RWPE2 (cell line): Measurements from ENCODE around the gene SPINK14.

Experiments used
- ATAC-seq: fragments of 200-7000 bp; cut with Tn5 transposase; 3 replicates; pipeline ENCODE4 v1.9.1; 2021; ENCODE audit warnings: low read depth
- DNase-seq: peaks from one replicate; pipeline ENCODE4 v3.0.0-alpha.2; 2020; ENCODE audit warnings: low spot score
- H3K27ac ChIP-seq: fragments of 450-650 bp; 2 replicates; pipeline ENCODE4 v1.5.1; 2017; ENCODE audit warnings: mild to moderate bottlenecking; ENCODE audit not compliant: poor library complexity, severe bottlenecking
- H3K27me3 ChIP-seq: fragments of 250-450 bp; sonication (Bioruptor Pico); 2 replicates; pipeline ENCODE4 v1.5.1; 2021; ENCODE audit warnings: mild to moderate bottlenecking, moderate library complexity; ENCODE audit not compliant: insufficient read depth, poor library complexity, severe bottlenecking
- H3K36me3 ChIP-seq: fragments of 250-450 bp; sonication (Bioruptor Pico); 2 replicates; pipeline ENCODE4 v1.5.1; 2020; ENCODE audit warnings: low read depth, mild to moderate bottlenecking, moderate library complexity
- H3K4me1 ChIP-seq: fragments of 250-450 bp; sonication (Bioruptor Pico); 2 replicates; pipeline ENCODE4 v1.5.1; 2021; ENCODE audit warnings: mild to moderate bottlenecking, moderate library complexity; ENCODE audit not compliant: insufficient read depth, poor library complexity, severe bottlenecking
- H3K4me3 ChIP-seq: fragments of 250-450 bp; sonication (Bioruptor Pico); 2 replicates; pipeline ENCODE4 v1.5.1; 2021; ENCODE audit warnings: mild to moderate bottlenecking, moderate library complexity; ENCODE audit not compliant: severe bottlenecking
- H3K9me3 ChIP-seq: fragments of 250-450 bp; sonication (Bioruptor Pico); 2 replicates; pipeline ENCODE4 v1.5.1; 2021; ENCODE audit warnings: mild to moderate bottlenecking, moderate library complexity; ENCODE audit not compliant: severe bottlenecking
- TF ChIP-seq, protein P1 (sequence below): fragments of 450-650 bp; IDR thresholded peaks from one replicate; pipeline ENCODE4 v1.5.1; 2017; ENCODE audit warnings: mild to moderate bottlenecking, moderate library complexity; ENCODE audit not compliant: poor library complexity, severe bottlenecking

Gene SPINK14

DNA sequence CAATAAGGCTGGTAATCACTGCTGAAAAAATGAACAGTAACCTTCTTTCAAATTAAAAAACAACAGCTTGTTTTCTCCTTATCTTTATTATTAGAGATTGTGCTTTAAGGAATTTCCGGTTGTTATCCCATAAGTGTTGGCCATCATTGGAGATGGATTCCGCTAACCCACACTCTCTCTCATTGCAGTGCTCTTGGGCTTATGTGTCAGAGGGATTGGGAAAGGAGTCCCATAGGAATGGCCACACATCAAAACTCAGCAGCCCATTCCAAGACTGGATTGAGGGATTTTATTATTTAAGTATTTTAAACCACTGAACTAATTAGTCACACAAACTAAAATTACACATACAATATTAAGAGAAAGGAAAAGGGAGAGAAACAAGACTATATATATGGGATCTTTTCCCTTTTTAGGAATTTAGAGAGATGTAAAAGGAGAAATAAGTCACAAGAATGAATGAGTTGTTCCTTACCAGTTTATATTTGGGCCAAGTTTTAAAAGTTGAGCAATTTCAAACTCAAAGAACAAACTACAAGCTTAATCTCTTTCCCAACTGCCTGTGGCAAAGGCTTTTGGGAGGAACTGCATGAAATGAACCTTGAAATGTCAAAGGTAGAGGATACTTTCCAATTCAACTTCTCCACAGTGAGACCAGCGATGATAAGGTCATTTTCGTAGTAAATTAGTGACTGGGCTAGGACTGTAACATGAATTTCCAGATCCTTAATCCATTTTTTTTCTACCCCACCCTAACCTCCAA is 36.9 kb downstream of the SPINK14 start:
- no peak for DNase-seq

GRCh38 chr5:148205865-148206264 is 37.5 kb downstream of the SPINK14 start:
- Histone ChIP-seq H3K27me3 (no peaks in the 10 kb centered on the region), H3K36me3 (no peaks in the 10 kb centered on the region), H3K27ac (no peak overlapping the region), H3K4me1 (peaks cover 26% of the 10 kb centered on the region), H3K9me3 (no peaks in the 10 kb centered on the region), H3K4me3 (no peak overlapping the region)
- TF ChIP-seq, protein P1, sequence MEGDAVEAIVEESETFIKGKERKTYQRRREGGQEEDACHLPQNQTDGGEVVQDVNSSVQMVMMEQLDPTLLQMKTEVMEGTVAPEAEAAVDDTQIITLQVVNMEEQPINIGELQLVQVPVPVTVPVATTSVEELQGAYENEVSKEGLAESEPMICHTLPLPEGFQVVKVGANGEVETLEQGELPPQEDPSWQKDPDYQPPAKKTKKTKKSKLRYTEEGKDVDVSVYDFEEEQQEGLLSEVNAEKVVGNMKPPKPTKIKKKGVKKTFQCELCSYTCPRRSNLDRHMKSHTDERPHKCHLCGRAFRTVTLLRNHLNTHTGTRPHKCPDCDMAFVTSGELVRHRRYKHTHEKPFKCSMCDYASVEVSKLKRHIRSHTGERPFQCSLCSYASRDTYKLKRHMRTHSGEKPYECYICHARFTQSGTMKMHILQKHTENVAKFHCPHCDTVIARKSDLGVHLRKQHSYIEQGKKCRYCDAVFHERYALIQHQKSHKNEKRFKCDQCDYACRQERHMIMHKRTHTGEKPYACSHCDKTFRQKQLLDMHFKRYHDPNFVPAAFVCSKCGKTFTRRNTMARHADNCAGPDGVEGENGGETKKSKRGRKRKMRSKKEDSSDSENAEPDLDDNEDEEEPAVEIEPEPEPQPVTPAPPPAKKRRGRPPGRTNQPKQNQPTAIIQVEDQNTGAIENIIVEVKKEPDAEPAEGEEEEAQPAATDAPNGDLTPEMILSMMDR: no peak
- DNase-seq (no peak), ATAC-seq (no peak)

More for the DNA sequence above, 36.9 kb downstream of the SPINK14 start:
- no peak overlapping the region for H3K4me3 ChIP-seq
- no peaks in the 10 kb centered on the region for H3K36me3 ChIP-seq
- peaks cover 26% of the 10 kb centered on the region for H3K4me1 ChIP-seq
- TF ChIP-seq, protein P1: no peak
- ATAC-seq: no peak
- H3K27ac ChIP-seq: no peak overlapping the region
- H3K27me3 ChIP-seq: no peaks in the 10 kb centered on the region
- no peaks in the 10 kb centered on the region for H3K9me3 ChIP-seq

DNA sequence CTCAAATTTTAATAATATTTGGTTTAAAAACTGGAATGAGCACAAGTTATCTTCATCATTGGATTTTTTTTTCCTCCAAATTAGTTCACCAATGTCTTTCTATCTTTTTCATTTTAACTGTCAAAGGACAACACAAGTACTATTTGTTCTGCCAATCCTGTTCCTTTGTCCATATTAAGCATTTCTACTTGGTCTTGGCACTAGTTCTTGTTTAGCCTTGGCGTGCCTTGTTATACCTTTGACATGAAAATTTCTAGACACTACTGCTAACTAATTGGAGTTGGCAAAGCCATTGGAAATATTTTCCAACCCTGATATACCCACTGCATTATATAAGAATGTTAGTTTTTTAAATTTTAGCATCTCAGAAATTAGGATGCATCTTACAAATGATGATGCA is 38.3 kb downstream of the SPINK14 start:
- no peaks in the 10 kb centered on the region for H3K36me3 ChIP-seq
- TF ChIP-seq, protein P1: no peak
- peaks cover 26% of the 10 kb centered on the region for H3K4me1 ChIP-seq
- ATAC-seq: no peak
- H3K27me3 ChIP-seq: no peaks in the 10 kb centered on the region
- no peak for DNase-seq
- H3K9me3 ChIP-seq: no peaks in the 10 kb centered on the region
- no peak overlapping the region for H3K4me3 ChIP-seq
- H3K27ac ChIP-seq: no peak overlapping the region

DNA sequence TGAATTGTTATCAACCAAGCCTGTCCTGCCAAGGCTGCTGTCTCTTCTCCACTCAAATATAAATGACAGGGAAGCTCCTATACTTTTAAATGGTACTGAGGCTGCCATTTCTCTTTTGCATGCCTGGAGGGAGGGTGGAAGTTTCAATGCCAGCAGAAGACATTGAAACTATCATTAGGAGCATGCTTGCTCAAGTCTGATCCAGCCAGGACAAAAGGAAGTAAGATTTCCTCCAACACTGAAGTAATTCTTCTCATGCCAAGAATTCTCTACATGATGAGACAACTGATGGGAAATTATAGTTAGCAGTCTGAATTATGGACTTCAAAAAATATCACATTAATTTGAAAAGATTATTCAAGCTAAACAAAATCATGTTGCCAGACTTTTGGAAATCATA is 39.9 kb downstream of the SPINK14 start:
- H3K4me1 ChIP-seq: peaks cover 16% of the 10 kb centered on the region

More for the DNA sequence above, 39.9 kb downstream of the SPINK14 start:
- Histone ChIP-seq H3K9me3 (no peaks in the 10 kb centered on the region), H3K27me3 (no peaks in the 10 kb centered on the region), H3K4me3 (no peak overlapping the region), H3K27ac (peak overlapping the region; percentile 28), H3K36me3 (no peaks in the 10 kb centered on the region)
- TF ChIP-seq, protein P1: no peak
- DNase-seq (no peak), ATAC-seq (peak; percentile 53)
